Measurements from ENCODE around the gene ZHX3. TPM values are rescaled to one million over a fixed set of nuclear protein-coding genes. Genes with fewer than 3 reads are reported as not detected.

The ZHX3 gene
- total and polyA plus RNA-seq, 9 of the 15 experiments (the other 6 are each of a cell fraction or from before 2014, with no cell fraction given) = 0.80 to 14.6 (median 4.9) TPM

GRCh38 chr20:41340327-41341055 lies 23.0 kb upstream of the ZHX3 start, which contains the start of gene LPIN3 (continued):
- TF ChIP-seq ZNF699 (CRISPR knock-in tag; IDR thresholded peaks at IDR 0.05; ENCODE audit: insufficient replicate concordance) (no peak), ZNF778 (CRISPR knock-in tag; IDR thresholded peaks at IDR 0.05) (no peak), RCOR1 (IDR thresholded peaks at IDR 0.05; ENCODE audit: borderline replicate concordance in 1 of 2, low read depth in 2 of 2, low read length in 2 of 2) (peak in 1 of 2 experiments; percentile 13; a peak in 1 of 4 replicates), LCOR (CRISPR knock-in tag; IDR thresholded peaks at IDR 0.05) (no peak), RBM14 (IDR thresholded peaks at IDR 0.05; ENCODE audit: borderline replicate concordance, insufficient read depth, low read depth, low read length) (no peak), ZNF124 (CRISPR knock-in tag; IDR thresholded peaks at IDR 0.05) (no peak), NR1H2 (CRISPR knock-in tag; IDR thresholded peaks at IDR 0.05) (no peak), RBM34 (IDR thresholded peaks at IDR 0.05; ENCODE audit: borderline replicate concordance, insufficient read depth, low read length) (no peak), ZNF318 (IDR thresholded peaks at IDR 0.05; ENCODE audit: borderline replicate concordance in 1 of 2, low read depth in 1 of 2) (no peak), PHF20 (IDR thresholded peaks at IDR 0.05; ENCODE audit: partially characterized antibody) (peak; percentile 84), NFATC3 (IDR thresholded peaks at IDR 0.05) (no peak), CXXC5 (CRISPR knock-in tag; IDR thresholded peaks at IDR 0.05) (peak; percentile 19), ZNF696 (CRISPR knock-in tag; conservative IDR thresholded peaks at IDR 0.05) (no peak), MLLT1 (IDR thresholded peaks at IDR 0.05) (no peak), ZFP30 (CRISPR knock-in tag; IDR thresholded peaks at IDR 0.05; ENCODE audit: borderline replicate concordance) (no peak), ESRRB (CRISPR knock-in tag; IDR thresholded peaks at IDR 0.05; ENCODE audit: borderline replicate concordance) (no peak), DNMT1 (IDR thresholded peaks at IDR 0.05) (no peak)
